GM04503 (cell line): ENCODE data around the gene ORC6.

Experiments used
- DNase-seq: peaks from one replicate; pipeline ENCODE4 v3.0.0-alpha.2; 2012; ENCODE audit warnings: low read depth

Gene ORC6

GRCh38 chr16:46731691-46732555 is 42.5 kb downstream of the ORC6 start:
- DNase-seq, result no peak

DNA sequence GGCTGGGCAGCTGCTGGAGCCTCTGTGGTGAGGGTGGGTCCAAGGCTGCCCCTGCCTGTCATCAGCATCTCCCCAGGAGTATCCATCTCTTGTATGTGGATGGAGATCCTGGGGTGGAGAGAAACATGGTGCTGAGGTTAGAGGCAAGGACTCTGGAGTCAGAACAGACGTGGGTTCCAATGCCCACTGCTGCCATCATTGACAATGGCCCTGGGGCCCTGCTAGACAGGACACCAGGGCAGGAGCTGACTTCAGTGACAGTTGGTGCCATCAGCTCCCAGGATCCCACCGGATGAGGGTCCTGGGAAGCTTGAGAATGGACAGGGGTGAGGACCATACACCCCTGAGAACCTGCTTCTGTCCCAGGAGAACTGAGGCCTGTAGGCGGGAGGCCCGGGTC is 43.1 kb downstream of the ORC6 start:
- DNase-seq, result no peak

DNA sequence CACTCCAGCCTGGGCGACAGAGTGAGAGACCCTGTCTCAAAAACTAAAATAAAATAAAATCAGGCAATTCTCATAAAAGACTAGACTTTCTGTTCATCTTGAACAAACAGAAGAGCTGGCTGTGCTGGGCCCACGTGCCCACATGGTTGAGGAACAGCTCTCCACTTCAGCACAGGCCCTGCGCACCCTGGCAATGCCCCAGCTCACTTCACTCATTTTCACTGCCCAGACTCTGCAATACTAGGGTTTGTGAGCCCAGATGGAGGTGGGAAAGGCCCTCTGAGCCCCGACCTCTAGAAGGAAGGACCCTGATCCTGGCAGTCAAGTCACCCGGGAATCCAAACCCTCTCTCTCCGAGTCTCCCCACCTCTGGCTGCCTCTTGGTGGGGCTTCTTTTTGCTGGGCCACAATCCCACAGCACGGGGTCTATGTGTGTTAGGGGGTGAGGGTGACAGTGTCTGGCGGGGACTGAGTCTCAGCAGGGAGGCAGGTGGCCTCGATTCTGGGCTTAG is 43.9 kb downstream of the ORC6 start:
- no peak for DNase-seq

- DNase-seq, result no peak
Observed at GRCh38 chr16:46736695-46737094, 47.2 kb downstream of the ORC6 start.

- DNase-seq, result no peak
Observed at GRCh38 chr16:46737621-46738214, 48.3 kb downstream of the ORC6 start.

GRCh38 chr16:46739934-46740333 is 50.5 kb downstream of the ORC6 start:
- DNase-seq, result no peak

DNA sequence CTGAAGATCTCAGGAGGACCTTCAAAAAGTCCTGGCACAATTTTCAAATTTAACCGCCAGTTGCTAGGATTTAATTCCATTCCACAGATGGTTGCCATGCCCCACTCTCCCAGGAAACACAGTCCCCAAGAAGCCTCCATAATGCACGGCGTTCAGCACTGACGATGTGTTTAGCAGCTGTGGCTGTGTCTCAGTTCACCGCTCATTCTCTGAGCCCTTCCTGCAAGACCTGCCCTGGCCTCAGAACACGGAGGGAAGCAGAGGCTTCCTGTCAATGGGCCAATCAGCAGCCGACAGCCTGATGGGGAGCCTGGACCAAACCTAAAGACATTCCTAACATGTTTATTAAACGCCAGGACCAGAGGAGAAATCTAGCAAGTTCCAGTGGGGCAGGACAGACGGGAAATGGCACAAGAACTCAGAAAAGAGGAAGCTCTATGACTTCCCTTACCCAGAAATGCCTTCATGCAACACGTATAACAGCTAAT is 53.8 kb downstream of the ORC6 start:
- DNase-seq, result no peak

GRCh38 chr16:46745617-46746016 is 56.2 kb downstream of the ORC6 start:
- no peak for DNase-seq

DNA sequence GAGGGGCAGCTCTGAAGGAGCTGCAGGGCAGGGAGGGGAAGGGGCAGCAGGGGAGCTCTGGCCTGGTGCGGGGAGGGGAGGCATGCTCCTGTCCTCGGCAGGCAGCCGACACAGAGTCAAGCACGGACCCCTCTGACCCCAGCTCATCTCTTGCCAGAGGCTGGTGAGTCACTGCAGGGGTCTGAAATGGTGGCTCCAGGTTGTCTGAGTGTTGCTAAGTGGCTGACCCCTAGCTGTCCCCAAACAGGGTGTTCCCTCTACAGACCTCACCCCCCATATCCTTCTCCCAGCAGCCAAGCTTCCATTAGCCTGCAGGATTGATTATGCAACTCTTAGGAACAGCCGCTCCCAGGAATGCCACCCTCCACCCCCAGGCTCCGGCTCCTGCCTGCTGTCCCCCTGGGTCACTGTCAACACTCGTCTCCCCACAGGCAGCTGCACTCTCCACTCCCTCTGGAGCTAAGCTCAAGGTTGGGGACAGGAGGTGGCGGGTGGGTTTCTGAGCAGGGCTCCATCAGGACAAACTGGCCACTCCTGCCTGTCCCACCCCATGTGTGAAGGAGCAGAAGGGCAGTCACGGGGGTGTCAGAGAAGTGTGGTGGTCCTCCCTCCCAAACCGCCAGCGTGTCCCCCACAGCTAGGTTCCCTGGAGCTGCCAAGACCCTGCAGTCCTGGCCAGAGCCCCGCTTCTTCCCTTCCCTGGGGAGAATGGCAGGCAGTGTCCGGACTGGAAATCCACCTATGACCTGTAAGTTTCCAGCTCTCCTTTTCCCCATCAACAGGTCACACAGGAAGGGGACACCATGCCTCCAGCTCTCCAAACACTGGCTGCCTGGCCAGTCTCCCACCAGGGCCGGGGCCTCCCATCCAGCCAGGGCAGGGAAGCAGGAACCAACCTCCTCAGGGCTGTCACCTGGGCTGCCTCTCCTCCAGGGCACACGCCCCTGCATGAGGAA is 57.6 kb downstream of the ORC6 start:
- no peak for DNase-seq
